CD4-positive, alpha-beta T cell treated with Interferon gamma for 1 hour (primary cell): ENCODE results near the gene PXDN.

ENCODE experiments used
- DNase-seq: peaks from one replicate; pipeline ENCODE4 v3.0.0-alpha.2; 2020

Gene PXDN

DNA sequence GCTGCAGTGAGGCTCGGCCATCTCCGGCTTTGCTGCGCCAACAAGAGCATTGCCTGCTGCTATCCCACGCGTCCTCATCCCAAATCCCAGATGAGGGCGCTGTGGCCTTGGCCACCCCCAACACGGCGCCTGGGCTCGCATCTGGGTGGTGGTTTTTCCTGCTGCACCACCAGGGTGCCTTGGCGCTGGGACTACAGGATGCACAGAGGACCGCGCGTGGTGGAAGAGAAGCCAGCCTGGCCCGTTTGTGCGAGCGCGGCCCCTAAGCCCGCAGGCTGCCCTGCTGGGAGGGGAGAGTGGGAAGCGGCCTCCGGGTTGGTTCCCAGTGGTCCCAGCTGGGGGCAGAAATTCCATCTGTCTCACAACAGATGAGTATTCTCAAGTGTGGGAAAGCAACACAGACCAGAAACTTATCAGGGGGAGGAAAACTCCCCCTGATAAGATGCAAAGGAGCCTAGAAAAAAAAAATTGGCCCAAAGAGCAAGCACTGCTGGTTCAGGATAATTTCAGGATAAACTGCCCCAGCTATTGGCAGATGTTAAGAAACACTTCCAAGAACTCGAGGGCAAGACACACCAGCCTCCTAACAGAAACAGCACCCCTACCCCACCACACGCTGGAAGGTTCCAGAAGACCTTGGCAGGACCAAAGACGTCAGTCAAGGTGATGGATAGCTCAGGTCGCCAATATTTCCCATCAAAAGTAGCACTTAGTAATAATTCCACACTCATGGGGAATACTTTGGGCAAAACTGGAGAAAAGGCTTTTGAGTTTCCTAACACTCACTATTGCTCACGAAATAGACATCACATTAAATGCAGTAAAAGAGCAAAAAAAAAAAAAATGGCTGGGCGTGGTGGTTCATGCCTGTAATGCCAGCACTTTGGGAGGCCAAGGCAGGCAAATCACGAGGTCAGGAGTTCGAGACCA, 152.1 kb downstream of the PXDN start:
- no peak for DNase-seq

DNA sequence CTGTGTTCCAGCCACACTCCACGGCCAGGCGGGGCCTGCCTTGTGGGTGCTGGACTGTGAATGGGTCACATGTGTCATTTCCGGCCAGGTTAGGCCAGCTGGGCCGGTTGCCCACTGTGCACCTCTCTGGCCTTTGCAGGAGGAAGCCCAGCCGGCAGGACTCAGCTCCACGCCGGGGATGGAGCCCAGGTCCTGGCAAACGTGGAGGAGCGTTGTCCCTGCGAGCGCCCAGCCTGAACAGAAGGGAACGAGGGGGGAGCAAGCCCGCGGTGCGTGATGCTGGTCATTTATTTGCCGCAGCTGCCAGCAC, 152.9 kb downstream of the PXDN start:
- DNase-seq, result no peak

DNA sequence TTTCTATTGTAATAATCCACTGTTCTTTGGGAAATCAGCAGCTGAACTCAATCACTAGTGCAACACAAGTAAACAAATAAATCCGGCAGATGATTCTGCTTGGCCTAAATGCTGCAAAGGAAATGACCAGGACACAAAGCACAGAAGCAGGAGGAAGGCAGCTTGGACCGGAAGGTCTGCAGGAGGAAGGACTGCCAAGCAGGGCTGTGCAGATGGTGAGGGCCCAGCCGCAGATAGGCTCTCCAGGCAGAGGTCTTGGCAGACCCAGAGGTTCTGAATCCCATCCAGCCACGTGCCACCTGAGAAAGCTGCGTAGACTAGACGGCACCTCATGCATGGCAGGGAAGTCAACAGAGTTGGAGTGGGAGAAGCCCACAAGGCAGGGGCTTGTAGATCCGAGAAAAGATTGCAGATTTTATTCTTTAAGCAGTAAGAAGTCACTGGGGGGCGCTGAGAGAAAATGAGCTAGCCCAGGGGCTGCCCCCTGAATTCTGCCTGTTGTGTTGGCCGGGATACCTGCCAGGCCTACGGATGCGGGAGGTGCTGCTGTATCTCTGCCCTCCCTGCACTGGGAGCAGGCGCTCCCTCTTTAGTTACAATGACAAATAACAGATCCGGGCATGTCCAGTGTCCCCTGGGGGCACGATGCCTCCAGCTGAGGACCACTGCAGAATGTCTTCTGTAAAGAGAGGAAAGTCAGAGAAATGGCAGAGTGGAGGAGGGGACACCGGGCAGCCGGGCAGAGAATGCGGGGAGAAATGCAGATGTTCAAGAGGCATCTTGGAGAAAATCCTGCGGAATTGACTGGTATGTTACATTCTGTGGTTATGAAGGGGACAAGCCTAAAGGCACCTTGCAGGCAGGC, 153.5 kb downstream of the PXDN start:
- no peak for DNase-seq

DNA sequence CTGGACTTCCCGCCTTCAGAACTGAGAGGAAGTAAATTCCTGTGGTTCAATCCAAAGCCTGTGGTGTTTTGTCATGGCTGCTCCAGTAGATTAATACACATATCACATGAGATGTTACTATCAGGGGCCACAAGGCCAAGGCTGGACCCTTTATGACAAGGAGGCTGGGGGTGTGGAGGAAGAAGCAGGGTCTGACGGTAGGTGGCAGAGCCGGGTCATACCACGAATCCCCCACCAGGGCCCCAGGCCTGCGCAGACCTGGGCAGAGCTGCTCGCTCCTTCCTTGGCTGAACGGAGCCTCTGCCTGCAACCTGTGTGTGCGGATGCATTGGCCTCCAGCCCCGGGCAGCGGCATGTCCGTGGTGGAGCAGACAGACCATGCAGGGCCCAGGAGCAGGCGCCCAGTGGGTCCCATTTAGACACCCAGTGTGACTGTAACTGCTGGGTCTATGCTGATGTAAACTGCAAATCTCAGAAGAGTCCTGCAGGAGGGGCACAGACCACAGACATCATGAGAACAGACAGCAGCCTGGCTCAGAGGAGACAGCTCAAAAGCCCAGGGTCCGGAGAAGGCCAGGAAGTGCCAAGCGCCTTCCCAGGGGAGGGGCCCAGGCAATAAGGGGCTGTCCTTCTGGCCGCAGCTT, 155.2 kb downstream of the PXDN start:
- no peak for DNase-seq

DNA sequence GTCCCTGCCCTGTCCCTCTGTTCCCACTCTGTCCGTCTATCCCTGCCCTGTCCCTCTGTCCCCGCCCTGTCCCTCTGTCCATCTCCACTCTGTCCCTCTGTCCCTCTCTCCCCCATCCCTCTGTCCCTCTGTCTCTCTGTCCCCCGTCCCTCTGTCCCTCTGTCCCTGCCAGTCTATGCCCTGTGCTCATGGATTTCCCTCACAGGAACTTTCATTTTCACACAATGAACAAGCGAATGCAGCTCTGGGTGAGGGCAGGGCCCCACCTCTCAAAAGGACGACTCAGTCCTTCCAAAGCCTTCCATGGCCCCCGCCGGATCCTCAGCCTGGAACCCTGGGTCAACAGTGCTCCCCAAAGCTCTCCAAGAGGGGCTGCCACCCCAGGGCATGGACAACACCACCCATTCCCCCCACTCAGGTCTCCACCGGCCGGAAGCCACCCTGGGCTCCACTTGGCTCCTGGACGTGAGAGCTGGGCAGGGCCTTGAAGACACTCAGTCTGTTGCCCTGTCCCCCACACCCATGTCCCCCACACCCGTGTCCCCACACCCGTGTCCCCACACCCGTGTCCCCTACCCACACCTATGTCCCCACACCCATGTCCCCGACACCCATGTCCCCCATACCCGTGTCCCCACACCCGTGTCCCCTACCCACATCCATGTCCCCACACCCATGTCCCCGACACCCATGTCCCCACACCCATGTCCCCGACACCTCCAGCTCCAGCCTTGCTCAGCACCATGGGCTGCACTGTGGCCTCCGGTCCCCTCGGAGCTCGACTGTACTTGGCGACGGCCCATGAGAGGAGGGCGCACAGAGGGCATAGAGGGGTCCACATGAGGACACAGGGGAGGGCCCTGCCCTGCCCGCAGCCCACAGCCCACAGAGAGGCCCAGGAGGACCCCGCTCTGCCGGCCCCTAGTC, 156.0 kb downstream of the PXDN start:
- no peak for DNase-seq

DNA sequence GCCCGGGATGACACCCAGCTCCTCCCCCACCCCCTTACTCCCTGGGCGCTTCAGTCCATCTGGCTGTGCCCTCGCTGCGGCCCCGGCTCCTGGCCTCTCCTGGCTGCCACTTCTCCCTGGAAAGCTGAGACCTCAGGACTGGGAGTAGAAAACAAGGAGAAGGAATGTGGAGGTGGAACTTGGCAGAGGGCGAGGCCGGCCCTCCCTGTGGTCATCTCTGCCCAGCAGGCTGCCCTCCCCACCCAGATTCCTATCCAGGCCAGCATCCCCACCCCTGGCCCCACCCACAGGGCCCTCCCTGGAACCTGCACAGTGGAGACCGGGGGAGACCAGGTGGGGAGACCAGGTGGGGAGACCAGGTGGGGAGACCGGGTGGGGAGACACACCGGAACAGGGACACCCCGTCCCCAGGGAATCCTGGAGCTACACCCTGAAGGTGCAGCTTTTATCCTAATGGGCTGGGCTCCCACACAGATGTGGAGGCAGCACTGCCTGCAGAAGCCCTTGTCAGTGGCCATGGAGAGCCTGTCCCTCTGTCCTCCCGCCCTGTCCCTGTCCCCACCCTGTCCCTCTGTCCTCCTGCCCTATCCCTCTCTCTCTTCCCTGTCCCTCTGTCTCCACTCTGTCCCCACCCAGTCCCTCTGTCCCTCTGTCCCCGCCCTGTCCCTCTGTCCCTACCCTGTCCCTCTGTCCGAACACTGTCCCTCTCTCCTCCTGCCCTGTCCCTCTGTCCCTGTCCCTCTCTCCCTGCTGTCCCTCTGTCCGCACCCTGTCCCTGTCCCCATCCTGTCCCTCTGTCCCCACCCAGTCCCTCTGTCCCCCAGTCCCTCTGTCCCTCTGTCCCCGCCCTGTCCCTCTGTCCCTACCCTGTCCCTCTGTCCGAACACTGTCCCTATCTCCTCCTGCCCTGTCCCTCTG, 157.1 kb downstream of the PXDN start:
- DNase-seq, result no peak

DNA sequence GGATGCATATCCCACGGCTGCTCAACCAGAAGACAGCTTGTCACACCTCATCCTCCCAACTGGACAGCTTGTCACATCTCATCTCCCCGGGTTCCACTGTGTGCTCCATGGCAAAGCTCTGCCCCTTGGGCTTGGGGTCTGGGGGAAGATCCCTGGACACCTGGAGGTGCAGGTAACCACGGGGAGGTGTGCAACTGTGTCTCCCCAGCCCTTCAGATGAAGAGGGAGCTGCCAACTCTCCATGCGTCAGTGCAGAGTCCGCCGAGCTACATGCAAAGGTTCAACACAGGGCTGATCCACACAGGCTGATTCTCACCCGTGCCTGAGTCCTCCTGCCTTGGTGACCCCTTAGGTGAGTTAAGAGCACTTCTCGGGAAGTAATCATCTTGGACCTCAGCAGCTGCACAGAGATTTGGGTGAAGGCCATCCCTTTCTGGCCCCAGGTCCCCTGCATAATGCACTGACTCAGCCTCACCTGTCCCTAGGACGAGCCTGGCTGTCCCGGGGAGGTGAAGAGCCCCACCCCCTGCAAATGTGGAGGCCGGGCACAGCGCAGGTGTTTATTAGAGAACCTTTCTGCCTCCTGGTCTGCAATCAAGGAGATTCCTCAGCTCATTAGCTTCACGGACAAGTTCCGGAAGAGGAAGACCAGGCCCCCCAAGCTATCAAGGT, 157.9 kb downstream of the PXDN start:
- no peak for DNase-seq

DNA sequence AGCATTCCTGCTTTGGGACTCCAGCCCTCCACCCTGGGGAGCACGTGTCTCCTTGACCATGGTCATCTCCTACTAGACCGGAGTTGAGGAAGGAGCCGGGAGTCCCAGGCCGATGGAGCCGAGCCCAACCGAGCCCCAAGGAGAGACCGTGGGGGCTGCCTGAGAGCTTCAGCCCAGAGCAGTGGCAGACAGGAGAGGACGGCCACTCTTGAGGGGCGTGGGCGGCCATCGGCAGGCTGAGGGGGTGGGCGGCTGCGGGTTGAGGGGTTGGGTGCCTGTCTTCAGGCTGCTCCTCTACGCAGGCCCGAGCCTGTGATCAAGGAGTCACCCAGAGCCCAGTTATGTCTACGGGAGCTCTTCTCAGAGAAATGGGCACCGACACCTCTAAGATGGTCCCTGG, 158.7 kb downstream of the PXDN start:
- no peak for DNase-seq

DNA sequence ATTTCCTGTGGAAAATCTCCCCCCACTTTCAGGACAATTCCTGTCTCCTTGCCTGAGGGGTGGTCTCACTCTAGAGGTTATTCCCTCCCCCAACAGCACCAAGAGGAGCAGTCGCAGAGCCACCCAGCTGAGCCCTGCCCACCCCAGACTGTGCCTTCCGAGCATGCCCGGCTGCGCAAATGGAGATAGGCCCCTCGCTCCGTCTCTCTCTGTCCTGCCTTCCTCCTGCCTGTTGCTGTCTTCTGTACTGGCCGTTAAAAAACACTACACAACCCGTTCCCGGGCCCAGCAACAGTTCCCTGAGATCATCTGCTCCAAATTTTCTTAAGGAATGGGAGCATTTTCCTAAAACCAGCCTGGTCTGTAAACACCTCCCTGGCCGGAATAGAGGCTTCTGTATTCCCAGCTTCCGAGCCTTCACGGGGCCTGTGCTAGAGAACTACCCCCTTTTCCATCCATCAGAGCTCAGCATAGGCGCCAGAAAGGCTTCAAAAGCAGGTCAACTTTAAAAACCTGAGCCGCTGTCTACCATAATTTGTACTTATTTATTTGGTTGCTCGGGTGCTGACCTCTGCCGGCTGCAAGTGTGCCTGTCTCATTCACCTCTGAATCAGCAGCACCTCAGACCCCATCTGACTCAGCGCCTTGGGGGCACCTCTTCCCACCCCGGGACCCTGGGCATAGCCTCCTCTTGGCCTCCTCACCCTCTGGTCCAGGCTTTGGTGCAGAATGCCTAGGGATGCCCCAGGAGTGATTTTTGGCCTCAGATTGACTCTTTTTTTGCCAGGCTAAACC, 159.4 kb downstream of the PXDN start:
- DNase-seq, result no peak

DNA sequence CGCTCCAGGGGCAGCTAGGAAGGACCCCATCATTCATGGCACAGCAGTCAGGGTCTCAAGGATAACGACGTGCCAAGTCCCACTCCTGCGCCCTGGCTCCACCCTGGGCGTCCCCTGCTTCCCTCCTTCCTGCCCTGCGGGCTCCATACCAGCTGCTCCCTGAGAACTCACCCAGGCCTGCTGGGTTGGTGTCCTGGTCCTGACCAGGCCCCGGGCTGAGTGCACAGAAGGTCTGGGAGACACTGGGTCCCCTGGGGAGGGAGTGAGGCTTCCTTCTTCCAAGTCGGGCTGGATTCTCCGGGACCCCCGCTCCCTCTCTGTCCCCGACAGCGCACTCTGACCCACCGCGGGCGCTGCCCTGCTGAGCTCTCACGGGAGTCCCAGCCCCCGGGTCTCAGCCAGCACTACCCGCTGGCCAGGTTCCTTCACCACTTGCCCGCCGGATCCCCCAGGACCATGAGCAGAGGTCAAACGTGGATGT, 160.2 kb downstream of the PXDN start:
- DNase-seq, result no peak

DNA sequence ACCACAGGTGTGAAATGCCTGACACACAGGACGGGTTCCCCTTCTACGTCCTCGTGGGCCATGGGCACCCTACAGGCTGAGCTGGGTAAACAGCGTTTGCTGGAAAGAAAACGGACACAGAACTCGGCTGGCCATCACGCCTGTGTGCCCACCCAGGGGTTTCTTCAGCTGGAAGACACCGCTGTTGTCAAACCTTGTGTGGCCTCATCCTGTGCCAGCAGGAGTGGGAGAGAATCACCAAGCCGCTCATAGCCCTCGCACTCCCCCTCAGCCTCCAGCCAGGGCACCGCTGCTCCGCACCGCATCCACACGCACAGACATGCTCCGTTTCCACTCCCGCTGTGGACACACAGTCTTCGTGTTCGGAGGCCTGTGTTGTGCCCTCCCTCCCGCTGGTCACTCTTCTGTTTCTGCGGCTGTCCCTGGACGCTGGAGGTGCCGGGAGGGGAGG, 161.4 kb downstream of the PXDN start:
- no peak for DNase-seq

DNA sequence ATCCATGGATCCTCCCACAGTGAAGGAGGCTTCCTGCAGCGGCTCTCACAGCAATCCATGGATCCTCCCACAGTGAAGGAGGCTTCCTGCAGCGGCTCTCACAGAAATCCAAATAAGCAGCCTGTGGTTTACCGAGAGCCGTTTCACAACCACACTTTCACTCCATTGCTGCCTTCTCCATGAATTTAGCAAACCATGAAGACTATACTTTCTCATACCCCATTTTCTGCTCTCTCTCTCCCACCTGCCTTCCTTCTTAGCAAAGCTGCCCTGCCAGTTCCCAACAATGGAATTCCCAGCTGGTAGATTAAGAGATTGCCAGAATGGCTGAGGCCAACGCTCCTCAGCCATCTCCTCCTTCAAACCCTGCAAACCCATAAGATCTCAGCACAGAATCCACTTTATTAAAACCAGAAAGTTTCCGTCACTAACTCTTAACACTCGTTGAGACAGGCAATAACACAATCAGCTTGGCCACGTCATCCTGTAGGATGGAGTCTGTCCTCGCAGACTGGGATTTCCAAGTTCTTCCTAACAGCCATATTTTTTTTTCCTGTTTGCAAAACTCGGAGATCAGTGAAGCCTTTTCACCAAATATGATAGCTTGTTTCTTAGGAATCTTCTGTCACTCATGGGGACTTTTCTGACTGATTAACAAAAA, 162.2 kb downstream of the PXDN start:
- DNase-seq, result no peak
